ENCODE data around the gene UBE2D2.
"Not testable (repeated sequence)": the region's sequence is repeated elsewhere in the genome, so short reads cannot be mapped to it uniquely, and the experiment has no call there.

The UBE2D2 gene

GRCh38 chr5:139549162-139549894, 11.8 kb upstream of the UBE2D2 start:
- DNase-seq: no peak

GRCh38 chr5:139550051-139550872, 10.9 kb upstream of the UBE2D2 start:
- not testable (repeated sequence) for DNase-seq

- DNase-seq: no peak
Measured at GRCh38 chr5:139551191-139551889, 9.8 kb upstream of the UBE2D2 start.

GRCh38 chr5:139552893-139553575, 8.1 kb upstream of the UBE2D2 start:
- no peak for DNase-seq

GRCh38 chr5:139554264-139554663, 6.9 kb upstream of the UBE2D2 start:
- no peak for DNase-seq

GRCh38 chr5:139557811-139558210, 3.3 kb upstream of the UBE2D2 start:
- DNase-seq: no peak

GRCh38 chr5:139561655-139562451, 714 bp downstream of the UBE2D2 start:
- DNase-seq: peak; percentile 63

GRCh38 chr5:139562847-139563246, 1.7 kb downstream of the UBE2D2 start:
- no peak for DNase-seq

- no peak for DNase-seq
Measured at GRCh38 chr5:139565411-139566305, 4.5 kb downstream of the UBE2D2 start.

- no peak for DNase-seq
Measured at GRCh38 chr5:139566611-139567010, 5.5 kb downstream of the UBE2D2 start.

GRCh38 chr5:139569270-139569955, 8.3 kb downstream of the UBE2D2 start:
- DNase-seq: no peak

GRCh38 chr5:139571543-139571942, 10.4 kb downstream of the UBE2D2 start:
- no peak for DNase-seq

GRCh38 chr5:139571966-139572365, 10.8 kb downstream of the UBE2D2 start:
- DNase-seq: no peak

GRCh38 chr5:139574641-139575312, 13.6 kb downstream of the UBE2D2 start:
- DNase-seq: no peak

- DNase-seq: no peak
Measured at GRCh38 chr5:139575313-139575646, 14.1 kb downstream of the UBE2D2 start.

GRCh38 chr5:139575751-139576150, 14.6 kb downstream of the UBE2D2 start:
- no peak for DNase-seq

- no peak for DNase-seq
Measured at GRCh38 chr5:139577689-139578290, 16.7 kb downstream of the UBE2D2 start.

GRCh38 chr5:139578325-139578724, 17.2 kb downstream of the UBE2D2 start:
- no peak for DNase-seq

GRCh38 chr5:139582181-139582580, 21.0 kb downstream of the UBE2D2 start:
- not testable (repeated sequence) for DNase-seq

- no peak for DNase-seq
Measured at GRCh38 chr5:139584137-139584536, 23.0 kb downstream of the UBE2D2 start.

Measured in stimulated activated CD4-positive, alpha-beta T cell treated with anti-CD3 and anti-CD28 coated beads, Interleukin-4, amount 100 ng/mL, for 1 hour (primary cell).